Superior temporal gyrus (tissue), 1 donor: ENCODE data around the gene ZDHHC4.
"Not testable (repeated sequence)": the region's sequence is repeated elsewhere in the genome, so short reads cannot be mapped to it uniquely, and the experiment has no call there.

Experiments
- DNase-seq: peaks from one replicate; pipeline ENCODE4 v3.0.0-alpha.2; 2016; ENCODE audit errors: extremely low spot score

The ZDHHC4 gene

DNA sequence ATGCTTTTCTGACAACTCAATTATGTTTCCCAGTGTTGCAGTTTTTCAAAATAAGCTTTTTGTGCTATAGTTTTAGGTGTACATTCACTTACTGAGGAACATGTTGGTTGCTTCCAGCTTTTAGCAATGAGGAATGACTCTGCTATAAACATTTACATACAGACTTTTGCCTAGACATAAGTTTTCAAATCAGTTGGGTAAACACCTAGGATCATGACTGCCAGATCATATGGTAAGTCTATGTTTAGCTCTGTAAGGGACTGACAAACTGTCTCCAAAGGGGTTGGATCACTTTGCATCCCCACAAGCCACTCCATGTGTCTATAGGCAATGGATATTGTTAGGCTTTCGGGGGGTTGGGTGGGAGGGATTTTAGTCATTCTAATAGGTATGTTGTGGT lies 15.1 kb upstream of the ZDHHC4 start:
- DNase-seq: no peak

DNA sequence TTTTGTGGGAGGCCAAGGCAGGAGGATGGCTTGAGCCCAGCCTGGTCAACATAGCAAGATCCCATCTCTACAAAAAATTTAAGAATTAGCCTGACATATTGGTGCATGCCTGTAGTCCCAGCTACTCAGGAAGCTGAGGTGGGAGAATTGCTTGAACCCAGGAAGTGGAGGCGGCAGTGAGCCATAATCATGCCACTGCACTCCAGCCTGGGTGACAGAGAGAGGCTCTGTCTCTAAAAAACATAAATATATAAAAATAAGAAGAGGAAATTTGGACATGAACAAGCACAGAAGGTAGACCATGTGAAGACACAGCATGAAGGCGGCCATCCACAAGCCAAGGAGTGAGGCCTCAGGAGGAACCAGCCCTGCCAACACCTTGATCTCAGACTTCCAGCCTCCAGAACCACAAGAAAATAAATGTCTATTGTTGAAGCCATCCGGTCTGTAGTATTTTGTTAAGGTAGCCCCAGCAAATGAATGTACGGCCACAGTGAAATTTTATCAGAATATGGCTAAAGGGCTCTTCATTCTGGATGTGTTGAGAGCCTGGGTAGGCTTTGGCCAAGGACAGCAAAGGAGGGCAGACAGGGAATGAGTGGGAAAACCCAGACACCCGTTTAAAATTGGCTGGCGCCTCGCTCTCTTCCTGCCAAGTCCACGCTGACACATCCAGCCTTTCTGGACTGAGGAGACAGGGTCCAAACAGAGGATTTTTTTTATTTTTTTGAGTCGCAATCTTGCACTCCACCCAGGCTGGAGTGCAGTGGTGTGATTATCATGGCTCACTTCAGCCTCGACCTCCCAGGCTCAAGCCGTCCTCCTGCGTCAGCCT lies 13.1 kb upstream of the ZDHHC4 start:
- no peak for DNase-seq

DNA sequence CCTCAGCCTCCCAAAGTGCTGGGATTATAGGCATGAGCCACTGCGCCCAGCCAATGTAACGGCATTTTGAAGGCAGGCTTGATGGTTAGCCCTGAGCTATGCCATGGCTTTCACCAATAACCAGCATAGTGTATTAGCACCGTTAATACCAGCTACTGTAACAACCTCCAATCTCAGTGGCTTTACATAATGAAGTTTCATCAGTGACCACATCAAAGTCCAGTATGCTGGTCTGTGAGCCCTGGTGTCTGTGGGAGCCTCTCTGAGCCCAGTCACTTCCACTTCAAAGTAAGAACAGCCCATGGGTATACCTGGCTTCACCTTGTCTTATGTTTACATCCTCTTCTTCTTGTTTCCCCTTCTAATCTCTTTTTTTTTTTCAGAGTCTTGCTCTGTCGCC lies 11.6 kb upstream of the ZDHHC4 start:
- DNase-seq: no peak

DNA sequence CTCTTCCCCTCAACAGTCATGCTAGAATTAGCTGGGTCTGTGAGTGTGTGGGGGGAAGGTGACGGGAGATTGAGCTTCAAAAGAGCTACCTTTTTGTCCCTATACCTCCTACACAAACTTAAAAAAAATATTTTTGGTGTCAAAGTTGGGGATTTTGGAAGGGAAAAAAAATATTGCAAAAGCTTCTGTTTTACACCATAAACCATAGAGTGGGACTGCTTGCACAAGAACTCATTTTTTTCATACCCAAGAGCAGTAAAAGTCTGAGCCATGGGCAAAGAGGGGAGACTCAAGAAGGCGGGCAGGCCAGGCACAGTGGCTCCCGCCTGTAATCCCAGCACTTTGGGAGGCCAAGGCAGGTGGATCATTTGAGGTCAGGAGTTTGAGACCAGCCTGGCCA lies 9.4 kb upstream of the ZDHHC4 start:
- DNase-seq: no peak

DNA sequence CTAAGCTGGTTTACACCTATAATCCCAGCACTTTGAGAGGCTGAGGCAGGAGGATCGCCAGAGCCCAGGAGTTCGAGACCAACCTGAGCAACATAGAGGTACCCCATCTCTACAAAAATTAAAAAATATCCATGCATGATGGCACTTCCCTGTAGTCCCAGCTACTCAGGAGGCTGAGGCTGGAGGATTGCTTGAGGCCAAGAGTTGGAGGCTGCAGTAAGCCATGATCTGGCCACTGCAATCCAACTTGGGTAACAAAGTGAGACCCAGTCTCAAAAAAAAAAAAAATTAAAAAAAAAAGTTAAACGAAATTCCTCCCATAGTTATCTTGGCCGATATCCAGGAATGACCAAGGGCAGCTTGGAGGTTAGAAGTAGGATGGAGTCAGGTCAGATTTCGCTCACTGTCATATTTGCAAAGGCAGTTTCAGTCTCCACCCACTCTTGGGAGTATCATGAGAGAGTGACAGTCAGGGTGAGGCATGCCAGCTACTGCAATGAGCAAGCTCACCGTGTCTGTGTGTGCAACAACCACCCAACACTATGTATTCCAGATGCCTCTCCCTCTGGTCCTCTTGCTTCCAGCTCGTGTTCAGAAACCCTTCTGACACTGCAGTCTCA lies 6.0 kb upstream of the ZDHHC4 start:
- no peak for DNase-seq

DNA sequence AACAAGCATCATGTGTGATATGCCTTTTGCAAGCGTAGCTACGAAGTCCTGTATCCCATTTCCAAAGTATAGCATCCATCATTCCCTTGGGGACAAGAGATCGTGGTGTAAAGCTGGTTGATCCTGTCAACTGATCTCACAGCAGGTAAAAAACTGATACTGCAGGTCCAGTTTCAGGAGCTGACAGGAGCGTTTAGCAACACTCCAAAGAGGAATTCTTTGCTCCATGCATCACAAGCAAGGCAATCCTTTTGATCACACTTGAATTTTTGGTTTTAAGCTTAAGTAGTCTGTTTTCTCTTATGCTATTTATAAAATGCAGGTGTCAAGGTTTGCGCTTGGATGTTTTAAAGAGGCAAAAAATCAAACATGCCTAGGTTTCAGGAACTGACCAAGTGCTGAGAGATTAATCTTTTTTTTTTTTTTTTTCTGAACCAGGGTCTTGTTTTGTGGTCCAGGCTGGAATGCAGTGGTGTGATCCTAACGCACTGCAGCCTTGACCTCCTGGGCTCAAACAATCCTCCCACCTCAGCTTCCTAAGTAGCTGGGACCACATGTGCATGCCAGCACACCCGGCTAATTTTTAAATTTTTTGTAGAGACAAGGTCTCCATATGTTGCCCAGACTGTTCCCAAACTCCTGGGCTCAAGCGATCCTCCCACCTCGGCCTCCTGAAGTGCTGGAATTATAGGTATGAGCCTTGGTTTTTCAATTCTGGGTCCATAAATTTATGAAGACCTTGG lies 1.8 kb upstream of the ZDHHC4 start:
- no peak for DNase-seq

DNA sequence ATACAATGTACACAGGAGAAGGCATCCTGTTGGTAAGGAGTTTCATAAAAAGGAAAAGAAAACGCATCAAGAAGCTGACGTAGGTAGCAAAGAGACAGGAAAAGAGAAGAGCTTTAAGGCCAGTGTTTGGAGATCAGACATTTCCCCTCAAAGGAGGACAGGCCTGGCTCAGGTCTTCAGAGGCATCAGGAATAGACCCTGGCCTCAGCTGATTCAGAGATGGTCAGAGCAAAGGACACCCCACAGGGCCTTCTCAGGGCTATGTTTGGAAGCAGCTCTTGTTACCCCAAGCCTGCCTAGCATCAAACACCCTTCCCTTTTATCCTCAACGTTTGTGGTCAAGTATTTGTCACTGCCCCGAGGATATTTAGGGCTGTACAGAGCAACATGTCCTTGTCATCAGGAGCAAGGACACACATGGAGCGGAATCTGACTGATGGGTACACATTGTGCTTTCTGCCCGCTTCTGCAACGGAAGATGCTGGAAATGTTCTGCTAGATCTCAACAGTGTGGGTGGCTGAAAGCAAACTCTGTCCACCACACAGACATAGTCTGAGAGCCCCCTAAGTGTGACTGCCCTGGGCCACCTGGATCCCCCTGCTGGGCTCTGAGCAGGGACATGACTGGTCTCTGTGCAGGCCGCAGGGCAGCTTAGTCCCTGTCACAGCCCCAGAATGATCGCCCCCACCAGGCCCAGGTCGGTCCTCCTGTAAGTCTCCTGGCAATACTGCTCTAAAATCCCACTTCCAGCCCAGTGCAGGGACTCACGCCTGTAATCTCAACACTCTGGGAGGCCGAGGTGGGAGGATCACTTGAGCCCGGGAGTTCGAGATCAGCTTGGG lies 1.0 kb upstream of the ZDHHC4 start:
- no peak for DNase-seq

DNA sequence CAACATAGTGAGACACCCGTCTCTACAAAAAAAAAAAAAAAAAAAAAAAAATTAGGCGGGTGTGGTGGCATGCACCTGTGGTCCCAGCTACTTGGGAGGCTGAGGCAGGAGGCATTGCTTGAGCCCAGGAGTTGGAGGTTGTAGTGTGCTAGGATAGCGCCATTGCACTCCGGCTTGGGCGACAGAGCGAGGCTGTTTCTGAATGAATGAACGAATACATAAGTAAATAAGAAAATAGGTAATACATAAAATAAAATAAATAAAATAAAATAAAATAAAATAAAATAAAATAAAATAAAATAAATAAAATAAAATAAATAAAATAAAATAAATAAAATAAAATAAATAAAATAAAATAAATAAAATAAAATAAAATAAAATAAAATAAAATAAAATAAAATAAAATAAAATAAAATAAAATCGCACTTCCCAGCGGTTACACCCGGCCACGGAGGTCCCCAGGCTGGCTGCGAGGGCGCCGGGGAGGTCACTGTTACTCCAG lies 336 bp upstream of the ZDHHC4 start:
- DNase-seq: not testable (repeated sequence)

DNA sequence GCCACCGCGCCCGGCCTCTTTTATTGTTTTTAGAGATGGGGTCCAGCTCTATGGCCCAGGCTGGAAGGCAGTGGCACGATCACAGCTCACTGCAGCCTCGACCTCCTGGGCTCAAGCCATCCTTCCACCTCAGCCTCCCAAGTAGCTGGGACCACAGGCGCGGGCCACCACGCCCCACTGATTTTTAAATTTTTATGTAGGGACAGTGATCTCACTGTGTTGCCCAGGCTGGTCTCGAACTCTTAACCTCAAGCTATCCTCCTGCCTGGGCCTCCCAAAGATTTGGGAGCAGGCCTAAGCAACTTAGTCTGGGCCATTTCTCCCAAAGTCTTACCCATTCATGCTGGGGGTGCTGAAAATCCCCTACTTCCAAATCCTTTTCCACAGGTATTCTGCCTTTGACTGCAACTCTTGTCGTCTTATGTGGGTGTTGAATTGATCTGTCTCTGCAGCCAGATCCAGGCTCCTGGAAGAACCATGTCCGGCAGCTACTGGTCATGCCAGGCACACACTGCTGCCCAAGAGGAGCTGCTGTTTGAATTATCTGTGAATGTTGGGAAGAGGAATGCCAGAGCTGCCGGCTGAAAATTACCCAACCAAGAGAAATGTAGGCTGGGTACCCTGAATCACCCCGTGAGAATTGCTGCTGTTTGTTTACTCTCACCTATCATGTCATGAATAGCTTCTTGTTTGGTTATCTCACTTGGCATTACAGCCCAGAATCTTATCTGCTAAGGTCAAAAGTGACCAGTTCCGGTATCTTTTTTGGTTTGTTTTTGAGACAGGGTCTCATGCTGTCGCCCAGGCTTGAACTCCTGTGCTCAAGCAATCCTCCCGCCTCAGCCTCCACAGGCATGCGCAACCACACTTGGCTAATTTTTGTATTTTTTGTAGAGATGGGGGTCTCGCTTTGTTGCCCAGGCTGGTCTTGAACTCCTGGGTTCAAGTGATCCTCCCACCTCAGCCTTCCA lies 1.1 kb downstream of the ZDHHC4 start:
- no peak for DNase-seq

DNA sequence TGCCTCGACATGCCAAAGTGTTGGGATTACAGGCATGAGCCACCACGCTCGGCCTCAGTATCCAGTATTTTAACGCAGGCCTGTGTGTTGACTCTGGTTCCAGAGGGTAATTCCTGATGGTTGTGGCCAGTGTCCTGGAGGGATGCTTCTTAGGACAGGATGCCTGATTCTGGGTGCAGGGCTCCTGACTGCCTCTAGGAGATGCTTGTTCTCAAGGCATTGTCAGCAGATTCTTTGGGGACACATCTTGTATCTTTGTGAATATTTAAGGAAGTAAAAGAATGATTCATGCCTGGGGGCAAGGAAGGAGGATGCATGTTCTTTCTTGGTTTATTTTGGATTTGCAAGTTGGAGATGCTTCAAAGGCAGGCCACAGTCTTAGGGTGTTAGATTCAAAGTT lies 2.2 kb downstream of the ZDHHC4 start:
- DNase-seq: peak; percentile 26

DNA sequence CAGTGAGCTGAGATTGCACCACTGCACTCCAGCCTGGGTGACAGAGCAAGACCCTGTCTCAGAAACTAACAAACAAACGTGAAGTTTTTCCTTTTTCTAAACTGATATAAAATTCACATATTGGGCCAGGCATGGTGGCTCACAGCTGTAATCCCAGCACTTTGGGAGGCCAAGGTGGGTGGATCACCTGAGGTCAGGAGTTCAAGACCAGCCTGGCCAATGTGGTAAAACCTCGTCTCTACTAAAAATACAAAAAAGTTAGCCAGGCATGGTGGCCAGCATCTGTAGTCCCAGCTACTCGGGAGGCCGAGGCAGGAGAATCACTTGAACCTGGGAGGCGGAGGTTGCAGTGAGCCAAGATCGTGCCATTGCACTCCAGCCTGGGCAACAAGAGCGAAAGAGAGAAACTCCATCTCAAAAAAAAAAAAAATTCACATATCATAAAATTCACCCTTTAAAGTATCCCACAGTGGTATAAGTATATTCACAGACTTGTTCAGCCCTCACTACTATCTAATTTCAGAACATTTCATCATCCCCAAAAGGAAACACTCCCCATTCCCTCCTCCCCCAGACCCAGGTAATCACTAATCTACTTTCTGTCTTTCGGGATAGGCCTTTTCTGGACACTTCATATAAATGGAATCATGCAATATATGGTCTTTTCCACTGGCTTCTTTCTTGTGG lies 8.6 kb downstream of the ZDHHC4 start:
- not testable (repeated sequence) for DNase-seq

DNA sequence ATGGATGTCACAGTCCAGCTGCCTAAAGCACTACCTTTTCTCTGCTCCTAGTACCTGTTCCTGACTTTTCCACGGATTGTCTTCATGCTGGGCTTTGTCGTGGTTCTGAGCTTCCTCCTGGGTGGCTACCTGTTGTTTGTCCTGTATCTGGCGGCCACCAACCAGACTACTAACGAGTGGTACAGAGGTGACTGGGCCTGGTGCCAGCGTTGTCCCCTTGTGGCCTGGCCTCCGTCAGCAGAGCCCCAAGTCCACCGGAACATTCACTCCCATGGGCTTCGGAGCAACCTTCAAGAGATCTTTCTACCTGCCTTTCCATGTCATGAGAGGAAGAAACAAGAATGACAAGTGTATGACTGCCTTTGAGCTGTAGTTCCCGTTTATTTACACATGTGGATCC lies 11.3 kb downstream of the ZDHHC4 start:
- DNase-seq: no peak

DNA sequence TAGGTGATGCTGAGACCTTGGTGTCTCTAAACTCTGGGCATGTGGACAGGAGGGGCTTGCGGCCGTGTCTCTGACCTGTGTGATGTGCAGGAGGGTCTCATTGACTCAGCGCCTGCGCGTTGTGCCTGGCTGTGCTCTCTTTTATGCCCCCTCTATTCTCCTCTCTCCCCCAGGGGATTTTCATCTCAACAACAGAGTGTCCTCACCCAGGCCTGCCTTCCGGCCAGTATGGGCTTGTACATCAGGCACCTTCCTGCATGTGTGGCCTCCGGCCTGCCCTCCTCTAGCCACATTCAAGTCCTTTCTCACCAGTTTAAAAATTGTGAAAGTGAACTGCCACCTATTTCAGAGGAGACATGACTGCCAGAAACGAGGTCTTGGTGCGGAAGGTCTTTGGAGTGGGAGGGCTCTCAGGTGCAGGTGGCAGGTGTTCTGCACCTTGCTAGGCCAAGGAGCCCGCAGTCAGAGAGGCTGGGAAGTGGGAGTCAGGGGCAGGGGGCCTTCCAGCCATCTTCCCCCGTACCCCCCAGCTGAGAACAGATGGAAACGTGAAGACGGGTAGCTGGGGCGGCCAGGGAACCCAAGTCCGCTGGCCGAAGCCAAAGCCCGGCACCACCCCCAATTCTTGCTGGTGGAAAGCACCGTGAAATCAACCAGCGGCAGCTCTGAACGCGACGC lies 12.0 kb downstream of the ZDHHC4 start:
- no peak for DNase-seq

DNA sequence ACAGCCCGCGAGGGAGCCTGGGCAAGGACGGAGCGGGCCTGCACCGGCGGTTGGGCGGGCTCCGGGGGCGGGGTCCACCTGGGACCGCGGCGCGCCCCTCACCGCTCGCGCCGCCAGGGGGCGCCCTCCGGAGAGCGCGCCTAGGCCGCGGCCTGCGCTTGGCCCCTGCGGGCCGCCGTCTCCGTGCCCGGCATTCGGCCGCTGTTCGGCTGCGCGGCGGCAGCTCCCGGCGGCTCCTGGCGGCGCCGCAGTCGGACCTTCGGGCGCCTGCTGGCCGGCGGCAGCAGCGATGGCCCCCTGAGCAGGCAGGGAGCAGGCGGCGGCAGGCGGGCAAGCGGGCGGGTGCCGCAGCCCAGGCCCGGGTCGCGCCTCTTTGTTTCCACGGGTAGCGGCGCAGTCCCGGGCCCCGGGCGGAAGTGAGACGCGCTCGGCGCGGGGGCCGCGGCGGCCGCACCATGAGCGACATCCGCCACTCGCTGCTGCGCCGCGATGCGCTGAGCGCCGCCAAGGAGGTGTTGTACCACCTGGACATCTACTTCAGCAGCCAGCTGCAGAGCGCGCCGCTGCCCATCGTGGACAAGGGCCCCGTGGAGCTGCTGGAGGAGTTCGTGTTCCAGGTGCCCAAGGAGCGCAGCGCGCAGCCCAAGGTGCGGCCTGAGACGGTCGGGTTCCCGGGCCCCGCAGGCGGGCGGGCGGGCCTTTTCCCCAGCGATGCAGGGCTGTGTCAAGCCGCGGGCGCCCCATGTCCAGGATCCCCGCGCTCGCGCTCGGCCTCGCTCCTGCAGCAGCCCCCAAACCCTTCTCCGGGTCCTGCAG lies 12.8 kb downstream of the ZDHHC4 start, which contains the start of gene INTS15:
INTS15 (plus strand) TSS at position 193 of the 816 bp plus-strand sequence; CDS start at position 456, 263 bp downstream.
- peak; percentile 74 for DNase-seq

DNA sequence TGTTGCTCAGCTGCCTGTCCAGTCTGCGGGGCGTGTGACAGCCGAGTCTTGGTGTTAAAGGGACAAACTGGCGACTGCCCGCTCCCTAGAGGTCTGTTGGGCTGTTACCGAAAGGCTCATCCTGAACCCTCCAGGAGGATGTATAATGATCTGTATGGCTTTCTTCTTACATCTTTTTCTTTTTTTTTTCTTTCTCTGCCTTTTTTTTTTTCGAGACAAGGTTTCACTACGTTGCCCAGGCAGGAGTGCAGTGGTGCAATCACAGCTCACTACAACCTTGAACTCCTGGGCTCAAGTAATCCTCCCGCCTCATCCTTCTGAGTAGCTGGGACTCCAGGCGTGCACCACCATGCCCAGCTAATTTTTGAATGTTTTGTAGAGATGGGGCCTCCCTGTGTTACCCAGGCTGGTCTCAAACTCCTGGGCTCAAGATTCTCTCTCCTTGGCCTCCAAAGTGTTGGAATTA lies 13.4 kb downstream of the ZDHHC4 start:
- no peak for DNase-seq

DNA sequence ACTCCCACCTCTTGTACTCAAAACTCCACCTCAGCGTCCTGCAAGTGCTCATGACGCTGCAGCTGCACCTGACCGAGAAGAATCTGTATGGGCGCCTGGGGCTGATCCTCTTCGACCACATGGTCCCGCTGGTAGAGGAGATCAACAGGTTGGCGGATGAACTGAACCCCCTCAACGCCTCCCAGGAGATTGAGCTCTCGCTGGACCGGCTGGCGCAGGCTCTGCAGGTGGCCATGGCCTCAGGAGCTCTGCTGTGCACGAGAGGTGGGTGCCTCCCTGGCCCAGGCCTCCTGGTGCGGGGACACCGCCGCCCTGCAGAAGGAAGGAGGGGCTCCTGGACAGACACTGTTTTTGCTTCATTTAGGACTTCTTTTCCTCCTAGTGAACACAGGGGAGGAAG lies 22.8 kb downstream of the ZDHHC4 start:
- no peak for DNase-seq

DNA sequence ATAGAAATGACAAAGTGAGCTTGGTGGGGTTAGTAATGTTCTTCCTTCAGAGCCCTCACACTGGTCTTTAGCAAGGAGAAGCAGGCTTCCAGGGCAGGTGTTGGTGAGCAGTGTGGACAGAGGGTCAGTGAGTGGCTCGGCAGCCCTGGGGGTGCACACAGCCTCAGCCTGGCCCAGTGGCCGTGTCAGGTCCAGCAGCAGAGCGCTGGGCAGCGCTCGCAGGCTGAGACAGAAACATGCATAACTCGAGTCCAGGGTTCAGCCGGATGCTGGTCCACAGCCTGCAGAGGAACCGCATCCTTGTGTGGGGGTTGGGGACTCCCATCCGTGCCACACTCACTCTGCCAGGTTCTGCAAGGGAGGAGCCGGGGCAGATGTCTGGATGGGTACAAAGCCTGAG lies 27.2 kb downstream of the ZDHHC4 start:
- no peak for DNase-seq
